Hematopoietic multipotent progenitor cell treated with erythropoietin and hydrocortisone succinate and interleukin-3 and kit ligand, for 15 days (in vitro differentiated cells): ENCODE measurements around the gene CWC22.
"Not testable (repeated sequence)": the region's sequence is repeated elsewhere in the genome, so short reads cannot be mapped to it uniquely, and the experiment has no call there.

Experiments used
- DNase-seq: peaks from one replicate; pipeline ENCODE4 v3.0.0-alpha.2; 2015; ENCODE audit warnings: low spot score

The CWC22 gene

DNA sequence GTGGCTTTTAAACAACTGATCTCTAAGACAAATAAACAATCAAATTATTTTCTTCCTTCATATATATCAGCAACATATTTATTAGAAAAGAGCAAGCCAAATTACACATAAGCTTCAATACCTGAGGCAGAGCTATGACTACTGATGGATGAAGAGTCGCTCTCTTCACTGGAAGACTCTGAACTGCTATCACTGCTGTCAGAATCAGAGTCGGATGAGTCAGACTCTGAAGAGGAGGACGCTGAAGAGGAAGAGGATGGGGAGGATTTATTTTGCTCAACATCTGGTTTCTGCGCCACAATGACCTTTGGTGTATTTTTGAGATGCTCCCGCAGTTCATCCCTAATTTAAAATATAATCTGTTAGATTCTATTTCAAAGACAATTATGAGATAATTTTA is 56.7 kb downstream of the CWC22 start:
- DNase-seq = no peak

DNA sequence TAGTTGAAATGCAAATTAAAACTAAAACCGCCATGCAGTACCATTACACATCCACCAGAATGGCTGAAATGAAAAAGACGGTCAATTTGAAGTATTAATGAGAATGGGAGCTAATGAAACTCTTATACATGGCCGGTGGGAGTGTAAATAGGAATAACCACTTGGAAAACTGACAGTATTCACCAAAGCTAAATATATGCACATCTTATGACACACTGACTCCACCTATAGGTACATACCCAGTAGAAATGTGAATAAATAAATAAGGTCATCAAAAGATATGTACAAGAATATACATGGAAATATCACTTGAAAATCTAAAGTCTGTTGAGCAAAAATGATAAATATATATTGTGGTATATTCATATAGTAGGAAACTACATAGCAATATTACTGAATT is 57.7 kb downstream of the CWC22 start:
- no peak for DNase-seq

DNA sequence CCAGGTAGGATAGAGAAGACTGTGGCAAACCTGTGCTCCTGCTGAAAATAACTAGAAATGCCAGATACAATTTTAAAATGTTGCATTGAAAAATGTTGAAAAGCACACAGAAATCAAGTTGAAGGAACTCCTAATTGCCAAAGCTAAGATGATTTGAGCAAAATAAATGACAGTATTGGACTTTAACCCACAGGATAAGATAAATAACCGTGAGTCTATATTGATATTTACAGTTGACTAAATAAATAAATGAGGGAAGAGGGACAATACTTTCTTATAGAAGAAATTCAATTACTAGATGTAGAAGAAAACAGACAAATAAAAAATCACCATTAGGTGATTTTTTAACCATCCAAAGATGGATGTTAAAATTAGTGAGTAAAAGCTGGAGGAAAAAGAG is 59.0 kb downstream of the CWC22 start:
- no peak for DNase-seq

DNA sequence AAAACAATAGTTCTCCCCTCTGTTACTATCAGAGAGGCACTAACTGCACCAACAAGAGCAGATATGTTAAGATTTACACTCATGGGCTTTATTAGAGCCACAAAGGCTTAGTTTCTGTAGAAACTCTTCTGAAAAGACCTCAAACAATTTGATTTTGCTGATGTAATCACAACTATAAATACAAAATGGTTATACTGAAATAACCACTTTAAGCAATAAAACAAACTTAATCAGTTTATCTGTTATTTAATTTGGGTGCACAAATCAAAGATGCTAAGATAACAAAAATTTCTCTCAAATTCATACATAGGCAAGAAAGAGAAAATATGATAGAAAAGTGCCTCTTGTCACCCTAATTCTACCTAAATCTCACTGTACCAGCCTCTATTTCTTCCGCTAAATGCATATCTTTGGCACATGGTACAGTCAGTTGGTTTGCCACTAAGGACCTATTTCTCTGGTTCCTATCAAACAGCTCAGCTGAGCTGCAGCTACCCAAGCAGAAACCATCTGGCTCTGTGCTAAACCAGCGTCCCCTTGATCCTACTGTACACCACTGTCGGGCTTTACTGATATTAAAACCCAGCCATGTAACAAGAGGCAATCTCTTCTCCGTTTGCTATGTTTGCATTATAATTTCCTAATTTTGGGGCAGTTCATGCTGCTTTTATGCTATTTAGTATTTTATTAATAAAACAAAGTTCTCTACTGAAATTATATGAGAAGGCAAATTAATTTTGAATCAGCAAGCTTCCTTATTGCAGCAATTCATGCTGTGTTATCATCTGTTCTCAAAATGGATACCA is 60.1 kb downstream of the CWC22 start:
- no peak for DNase-seq

DNA sequence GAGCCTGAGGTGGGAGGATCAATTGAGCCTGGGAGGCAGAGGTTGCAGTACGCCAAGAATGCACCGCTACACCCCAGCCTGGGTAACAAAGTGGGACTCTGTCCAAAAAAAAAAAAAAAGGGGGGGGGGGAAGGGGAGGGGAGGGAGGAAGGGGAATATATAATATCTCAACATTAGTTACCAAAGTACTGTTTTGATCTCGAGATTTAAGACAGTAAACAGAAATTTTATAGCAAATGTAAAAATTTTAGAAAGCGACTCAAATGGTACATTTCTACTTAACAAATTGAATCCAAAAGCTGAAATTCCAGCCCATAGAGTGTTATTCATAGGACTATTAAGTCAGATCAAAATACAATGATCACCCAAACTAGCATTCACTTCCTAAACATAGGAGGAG is 60.8 kb downstream of the CWC22 start:
- no peak for DNase-seq

DNA sequence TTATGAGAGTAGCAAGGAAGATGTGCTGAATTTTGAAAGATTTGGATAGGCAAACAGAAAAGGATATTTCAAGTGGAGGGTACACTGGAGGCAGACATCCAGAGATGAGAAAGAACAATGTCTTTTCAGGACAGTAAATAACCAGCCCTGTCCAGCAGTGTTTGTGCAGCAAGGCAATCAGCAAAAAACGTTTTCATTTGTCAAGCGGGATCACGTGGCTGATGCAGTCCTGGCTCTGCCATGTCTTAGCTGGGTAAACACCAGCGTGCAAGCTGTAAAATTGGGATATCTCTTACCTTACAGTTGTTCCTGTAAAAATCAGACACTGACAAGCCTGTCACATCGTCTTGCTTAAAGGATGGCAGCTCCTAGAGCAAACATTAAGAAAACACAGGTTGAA is 67.8 kb downstream of the CWC22 start:
- no peak for DNase-seq

DNA sequence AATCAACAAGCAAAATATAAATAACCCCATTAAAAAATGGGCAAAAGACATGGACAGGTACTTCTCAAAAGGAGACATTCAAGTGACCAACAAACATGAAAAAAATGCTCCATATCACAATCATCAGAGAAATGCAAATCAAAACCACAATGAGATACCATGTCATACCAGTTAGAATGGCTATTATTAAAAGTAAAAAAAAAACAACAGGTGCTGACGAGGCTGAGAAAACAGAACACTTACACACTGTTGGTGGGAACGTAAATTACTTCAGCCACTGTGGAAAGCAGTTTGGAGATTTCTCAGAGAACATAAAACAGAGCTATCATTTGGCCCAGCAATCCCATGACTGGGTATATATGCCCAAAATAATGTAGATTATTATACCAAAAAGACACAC is 69.1 kb downstream of the CWC22 start:
- no peak for DNase-seq

DNA sequence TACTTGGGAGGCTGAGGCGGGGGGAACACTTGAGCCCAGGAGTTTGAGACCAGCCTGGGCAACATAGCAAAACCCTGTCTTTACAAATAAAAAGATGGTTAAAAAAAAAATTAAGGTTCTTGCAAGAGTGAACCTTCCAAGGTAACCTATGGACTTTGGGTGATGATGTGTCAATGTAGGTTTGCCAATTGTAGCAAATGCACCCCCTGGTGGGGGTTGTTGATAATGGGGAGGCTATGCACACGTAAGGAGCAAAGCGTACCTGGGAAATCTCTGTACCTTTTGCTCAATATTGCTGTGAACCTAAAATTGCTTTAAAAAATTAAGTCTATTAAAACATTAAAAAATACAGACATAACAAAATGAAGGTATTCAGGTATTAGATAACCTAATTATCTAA is 70.4 kb downstream of the CWC22 start:
- peak; percentile 37 for DNase-seq

DNA sequence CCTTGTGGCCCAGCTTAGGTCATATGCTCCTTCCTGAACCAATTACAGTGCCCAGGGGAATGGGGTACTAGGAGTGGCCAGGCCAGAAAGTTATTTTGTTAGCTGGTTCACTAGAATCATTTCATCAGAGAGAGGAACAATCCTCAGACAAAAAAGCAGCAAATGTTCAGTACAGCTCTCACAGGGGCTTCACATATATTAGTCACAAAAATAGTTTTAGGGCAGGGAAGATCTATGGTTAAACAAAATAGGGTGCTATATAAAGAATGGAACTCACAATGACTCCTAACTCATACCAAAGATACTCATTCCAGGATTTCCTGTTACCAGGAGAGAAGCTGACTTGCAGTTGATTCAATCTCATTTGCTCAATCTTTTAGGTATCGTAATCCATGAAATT is 71.0 kb downstream of the CWC22 start:
- DNase-seq = no peak

DNA sequence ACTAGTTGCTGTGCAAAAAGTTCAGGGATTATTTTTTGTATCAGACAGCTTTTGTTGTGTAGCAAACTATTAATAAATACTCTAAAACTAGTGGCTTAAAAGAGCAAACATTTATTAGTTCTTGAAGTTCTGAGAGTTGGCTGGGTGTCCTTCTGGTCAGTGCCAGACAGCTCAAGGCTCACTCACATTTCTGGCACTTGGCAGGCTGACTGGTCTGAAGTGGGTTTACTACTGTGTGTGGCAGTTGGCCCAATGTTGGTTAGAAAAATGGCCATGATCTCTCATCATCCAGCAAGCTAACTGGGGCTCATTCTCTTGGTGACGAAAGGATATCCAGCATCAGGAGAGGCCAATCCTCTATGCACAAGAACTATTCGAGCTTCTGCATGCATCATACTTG is 74.3 kb downstream of the CWC22 start:
- DNase-seq = no peak

DNA sequence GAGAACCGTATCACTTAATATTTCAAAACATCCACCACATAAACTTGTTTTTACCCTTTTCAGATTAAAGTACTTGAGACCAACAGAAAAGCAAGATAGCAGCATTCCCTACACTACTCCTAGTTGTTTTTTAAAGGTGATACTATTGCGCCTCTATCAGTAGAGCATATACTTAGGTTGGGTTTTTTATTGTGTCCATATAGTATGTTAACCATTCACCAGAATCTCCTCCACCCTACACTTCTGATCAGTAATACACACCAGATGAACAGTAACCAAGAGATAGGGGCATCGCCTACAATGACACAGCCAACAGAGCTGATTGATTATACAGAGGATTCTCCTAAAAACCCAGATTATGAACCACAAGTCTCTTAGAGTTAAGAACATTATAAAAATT is 75.6 kb downstream of the CWC22 start:
- no peak for DNase-seq

DNA sequence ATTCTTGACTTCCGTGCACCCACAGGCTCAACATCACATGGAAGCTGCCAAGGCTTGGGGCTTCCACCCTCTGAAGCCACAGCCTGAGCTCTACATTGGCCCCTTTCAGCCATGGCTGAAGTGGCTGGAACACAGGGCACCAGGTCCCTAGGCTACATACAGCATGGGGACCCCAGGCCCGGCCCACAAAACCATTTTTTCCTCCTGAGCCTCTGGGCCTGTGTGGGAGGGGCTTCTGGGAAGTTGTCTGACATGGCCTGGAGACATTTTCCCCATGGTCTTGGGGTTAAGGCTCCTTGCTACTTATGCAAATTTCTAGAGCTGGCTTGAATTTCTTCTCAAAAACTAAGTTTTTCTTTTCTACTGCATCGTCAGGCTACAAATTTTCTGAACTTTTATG is 77.1 kb downstream of the CWC22 start:
- not testable (repeated sequence) for DNase-seq

DNA sequence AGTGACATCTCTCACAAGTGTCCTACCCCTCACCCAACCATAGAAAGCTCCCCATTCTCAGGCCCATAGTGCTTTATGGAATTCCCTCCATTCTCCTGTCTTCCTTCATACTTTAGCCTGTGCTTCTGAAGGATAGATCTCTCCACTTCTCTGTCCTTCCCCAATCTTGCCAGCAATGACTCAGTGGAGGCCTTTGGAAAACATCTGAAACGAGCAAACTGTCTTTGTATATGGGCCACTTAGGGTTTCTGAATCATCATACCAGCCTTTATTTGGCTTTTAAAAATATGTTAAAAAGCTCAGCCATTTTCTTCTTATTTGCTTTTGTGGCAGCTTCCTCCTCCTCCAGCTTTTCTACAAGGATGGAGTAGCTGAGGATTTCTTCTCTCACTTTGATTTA is 80.1 kb downstream of the CWC22 start:
- no peak for DNase-seq

DNA sequence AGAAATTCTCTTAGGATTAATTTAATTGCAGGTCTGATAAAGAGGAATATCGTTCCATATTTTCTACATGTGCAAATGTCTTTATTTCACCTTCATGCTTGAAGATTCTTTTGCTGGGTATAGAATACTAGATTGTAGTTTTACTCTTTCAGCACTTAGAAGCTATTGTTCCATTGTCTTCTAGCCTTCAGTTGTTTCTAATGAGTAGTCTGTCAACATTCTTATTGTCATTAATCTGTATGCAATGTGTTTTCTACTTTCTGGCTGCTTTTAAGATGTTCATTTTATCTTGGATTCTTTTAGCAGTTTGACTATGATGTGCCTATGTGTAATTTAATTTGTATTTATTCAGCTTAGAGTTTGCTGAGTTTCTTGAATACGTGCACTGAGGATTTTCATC is 81.4 kb downstream of the CWC22 start:
- no peak for DNase-seq

DNA sequence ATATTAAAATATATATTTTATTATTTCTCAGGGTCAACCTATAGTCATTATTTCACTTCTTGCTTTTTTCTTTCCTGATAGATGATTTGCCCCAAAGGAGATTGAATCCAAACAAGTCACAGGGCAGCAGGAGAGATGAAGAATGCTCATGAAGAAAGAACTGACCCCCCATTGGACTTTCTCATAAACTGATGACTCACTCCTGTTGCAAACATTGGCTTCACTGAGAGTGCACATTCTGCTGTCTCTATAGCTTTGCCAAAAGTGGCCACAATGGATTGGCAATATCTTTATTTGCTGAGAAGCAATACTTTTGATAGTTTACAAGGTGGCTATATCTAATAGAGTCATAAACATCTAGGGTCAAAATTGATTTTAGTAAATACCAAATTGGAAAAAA is 89.8 kb downstream of the CWC22 start:
- no peak for DNase-seq

DNA sequence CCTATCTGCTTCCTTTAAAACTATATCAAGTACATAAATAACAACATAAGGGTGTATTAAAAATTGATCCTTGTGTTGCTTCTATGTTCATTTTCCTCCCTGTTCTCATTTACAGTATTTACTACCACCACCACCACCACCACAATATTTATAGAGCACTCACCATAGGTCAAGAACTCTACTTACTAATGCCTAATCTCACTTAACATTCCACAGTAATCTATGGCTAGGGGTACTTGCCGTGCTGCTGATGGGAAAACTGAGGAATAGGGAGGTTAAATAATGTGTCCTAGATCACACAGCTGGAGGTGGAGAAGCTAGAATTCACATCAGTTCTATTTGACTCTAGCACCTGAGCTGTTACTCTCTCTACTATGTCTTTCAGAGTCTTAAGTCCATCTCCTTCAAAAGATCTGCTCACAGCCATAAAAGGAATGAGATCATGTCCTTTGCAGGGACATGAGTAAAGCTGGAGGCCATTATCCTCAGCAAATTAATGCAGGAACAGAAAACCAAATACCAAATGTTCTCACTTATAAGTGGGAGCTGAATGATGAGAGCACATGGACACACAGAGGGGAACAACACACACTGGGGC is 91.6 kb downstream of the CWC22 start:
- DNase-seq = no peak

DNA sequence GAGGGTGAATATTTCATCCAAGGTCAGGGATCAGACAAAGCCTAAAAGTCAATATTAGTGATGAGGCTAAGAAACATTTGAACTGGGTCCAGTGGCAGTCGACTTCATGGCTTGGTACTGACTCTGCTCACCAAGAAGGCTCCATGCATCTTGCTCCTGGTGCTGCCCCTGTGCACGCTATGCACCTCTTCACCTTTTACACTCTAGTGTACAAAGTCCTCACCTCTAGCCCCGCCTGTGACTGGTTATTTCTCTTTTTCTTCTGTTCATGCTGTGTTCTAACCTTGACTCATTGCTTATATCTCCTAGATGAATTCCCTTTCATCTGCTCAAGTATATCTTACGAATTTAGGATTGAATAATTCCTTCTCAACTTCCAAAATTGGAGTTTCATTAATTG is 93.3 kb downstream of the CWC22 start:
- no peak for DNase-seq

DNA sequence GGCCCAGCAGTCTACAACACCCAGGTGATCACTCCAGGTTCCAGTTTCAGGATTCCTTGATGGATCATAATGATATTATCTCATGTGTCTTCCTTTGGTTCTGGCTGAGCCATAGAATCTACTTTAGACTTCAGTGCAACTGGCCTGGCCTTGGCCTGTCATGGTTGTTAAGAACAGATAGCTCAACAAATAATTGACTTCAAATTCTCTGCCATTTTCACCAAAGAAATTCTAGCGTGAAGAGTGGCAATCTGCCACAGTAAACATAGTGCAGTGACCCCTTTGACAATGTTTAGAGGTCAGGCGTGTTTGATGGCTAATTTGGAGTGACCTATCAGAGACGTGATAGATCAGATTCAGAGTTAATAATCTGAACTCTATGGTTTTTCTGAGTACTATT is 95.5 kb downstream of the CWC22 start:
- no peak for DNase-seq

DNA sequence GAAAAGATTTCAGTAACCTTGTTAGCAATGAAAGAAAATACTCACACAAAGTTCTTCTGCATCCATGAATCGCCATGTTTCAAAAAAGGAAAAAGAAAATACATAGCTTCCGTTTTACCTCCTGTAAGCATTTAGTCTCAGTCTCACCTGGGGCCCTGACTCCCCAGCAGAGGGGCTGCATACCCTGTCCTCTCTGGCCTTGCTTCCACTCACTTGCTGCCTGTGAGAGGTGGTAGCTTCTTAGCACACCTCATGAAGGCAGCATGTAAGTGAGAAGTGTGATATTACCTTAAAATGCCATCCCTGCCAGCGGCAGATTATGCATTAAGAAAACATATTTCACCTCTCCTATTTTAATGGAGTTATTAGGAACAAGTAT is 96.4 kb downstream of the CWC22 start:
- DNase-seq = no peak

DNA sequence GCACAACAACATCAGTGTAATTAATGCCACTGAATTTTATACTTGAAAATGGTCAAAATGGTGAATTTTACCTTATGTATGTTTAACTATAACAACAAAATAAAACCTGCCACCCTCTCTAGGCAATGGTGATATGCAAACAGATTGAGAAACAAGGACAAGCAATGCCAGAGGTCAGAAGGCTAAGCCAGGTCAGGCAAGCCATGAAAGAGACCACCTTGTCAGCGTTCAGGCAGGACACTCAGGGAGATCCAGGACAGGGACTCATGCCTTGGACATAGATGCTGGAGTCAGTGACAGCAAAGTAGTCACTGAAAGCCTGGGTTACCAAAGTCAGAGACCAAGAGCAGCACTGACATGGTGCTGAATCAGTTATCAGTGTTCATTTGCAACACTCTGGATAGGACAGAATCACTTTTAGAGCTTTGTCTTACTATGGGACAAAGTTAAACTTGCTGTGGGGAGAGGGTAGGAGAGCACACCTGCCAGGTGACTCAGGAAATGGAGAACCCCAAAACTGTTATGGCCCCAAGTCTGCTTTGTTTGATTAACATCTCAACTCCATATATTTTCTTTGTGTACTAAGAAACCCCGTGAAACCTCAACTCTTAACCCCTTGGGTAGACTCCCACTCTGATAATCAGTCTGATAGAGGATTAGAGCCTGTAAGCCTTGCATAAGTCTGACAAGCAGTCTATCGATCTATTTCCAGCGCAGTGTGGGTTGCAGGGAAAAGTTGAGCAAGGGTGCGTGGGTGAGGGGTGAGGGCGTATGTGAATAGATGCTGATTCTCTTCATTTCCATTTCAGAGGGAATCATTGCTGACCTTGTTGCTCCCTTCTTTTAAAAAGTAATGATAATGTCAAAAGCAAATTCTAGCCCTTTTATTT is 97.0 kb downstream of the CWC22 start:
- no peak for DNase-seq

DNA sequence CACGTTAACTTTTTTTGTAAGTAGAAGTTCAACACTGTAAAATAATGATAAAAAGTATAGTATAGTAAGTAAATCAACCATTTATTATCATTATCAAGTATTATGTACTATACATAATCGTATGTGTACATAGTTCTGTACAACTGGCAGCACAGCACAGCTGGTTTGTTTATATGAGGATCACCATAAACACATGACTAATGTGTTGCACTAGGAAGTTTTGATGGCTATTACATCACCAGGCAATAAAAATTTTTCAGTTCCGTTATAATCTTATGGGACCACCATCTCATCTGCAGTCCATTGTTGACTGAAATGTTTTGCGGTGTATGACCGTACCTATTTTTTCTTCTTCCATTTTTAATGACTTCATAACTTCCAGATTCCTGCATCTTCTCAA is 106.4 kb downstream of the CWC22 start:
- DNase-seq = no peak

DNA sequence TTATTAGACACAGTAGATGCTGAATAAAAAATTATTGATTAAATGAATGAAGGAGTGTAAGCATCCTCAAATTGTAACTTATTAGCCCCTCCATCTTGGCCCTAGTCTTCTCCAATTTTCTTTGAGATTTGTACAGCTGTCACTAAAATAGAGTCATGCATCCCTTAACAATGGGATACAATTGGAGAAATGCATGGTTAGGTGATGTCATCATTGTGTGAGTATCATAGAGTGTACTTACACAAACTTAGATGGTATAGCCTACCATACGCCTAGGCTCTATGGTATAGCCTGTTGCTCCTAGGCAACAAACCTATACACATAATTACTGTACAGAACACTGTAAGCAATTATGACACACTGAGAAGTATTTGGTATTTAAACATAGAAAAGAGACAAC is 107.4 kb downstream of the CWC22 start:
- DNase-seq = no peak

DNA sequence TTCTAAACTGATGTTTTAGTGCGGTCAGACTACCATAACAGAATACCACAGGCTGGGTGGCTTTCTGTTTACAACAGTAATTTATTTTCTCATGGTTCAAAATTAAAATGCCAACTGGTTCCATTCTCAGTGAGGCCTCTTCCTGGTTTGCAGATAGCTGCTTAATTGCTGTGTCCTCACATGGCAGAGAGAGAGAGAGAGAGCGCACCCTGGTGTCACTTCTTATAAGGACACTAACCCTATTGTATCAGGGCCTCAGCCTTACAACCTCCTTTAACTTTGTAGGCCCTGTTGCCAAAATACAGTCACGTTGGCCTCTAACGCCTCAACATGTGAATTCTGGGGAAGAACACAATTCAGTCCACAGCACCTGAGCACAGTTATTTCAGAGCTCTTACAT is 108.2 kb downstream of the CWC22 start:
- DNase-seq = peak; percentile 15
